SU-DHL-6 (cell line): ENCODE data around the gene HOXB5.

Source experiments
- H2AFZ ChIP-seq: fragments of 200-600 bp; sonication (generic); 2 replicates; pipeline ENCODE4 v1.6.1; 2014; ENCODE audit warnings: low read depth, mild to moderate bottlenecking, moderate library complexity, mixed read lengths, antibody characterized with exemption, low read length; ENCODE audit not compliant: severe bottlenecking
- H3F3A ChIP-seq: fragments of 200-600 bp; shearing (Covaris generic); 2 replicates; pipeline ENCODE4 v1.6.0; 2016; ENCODE audit warnings: antibody characterized with exemption, mild to moderate bottlenecking; ENCODE audit not compliant: insufficient read depth
- H3K27ac ChIP-seq: fragments of 200-600 bp; sonication (generic); 2 replicates; pipeline ENCODE4 v1.5.1; 2016; ENCODE audit warnings: low read depth, mild to moderate bottlenecking, low read length, moderate library complexity, mixed read lengths
- H3K27me3 ChIP-seq: fragments of 200-600 bp; sonication (generic), shearing (Covaris generic); 2 replicates; pipeline ENCODE4 v1.6.0; 2014; ENCODE audit warnings: mild to moderate bottlenecking, low read length
- H3K36me3 ChIP-seq: fragments of 200-600 bp; sonication (generic); 2 replicates; pipeline ENCODE4 v1.6.1; 2014; ENCODE audit warnings: mild to moderate bottlenecking, low read length, mixed read lengths
- H3K4me2 ChIP-seq: fragments of 300-600, 200-600 bp; shearing (Covaris generic), sonication (generic); 2 replicates; pipeline ENCODE4 v1.6.0; 2014; ENCODE audit warnings: low read length, low read depth, mild to moderate bottlenecking; ENCODE audit not compliant: poor library complexity, severe bottlenecking
- H3K4me3 ChIP-seq: fragments of 200-600 bp; sonication (generic); 2 replicates; pipeline ENCODE4 v1.5.1; 2014; ENCODE audit warnings: antibody characterized with exemption, low read length, mild to moderate bottlenecking, mixed read lengths; ENCODE audit not compliant: insufficient read depth, poor library complexity, severe bottlenecking
- H3K79me2 ChIP-seq: fragments of 200-600 bp; sonication (generic); 2 replicates; pipeline ENCODE4 v1.6.1; 2014; ENCODE audit warnings: mild to moderate bottlenecking, low read length, moderate library complexity; ENCODE audit not compliant: insufficient read depth
- H3K9ac ChIP-seq: fragments of 200-600 bp; sonication (generic); 2 replicates; pipeline ENCODE4 v1.7.0; 2014; ENCODE audit warnings: mild to moderate bottlenecking, low read length
- H3K9me2 ChIP-seq: fragments of 200-600 bp; sonication (generic); replicated peaks from 2 replicates; pipeline ENCODE4 v1.6.1; 2014; ENCODE audit warnings: low read length; ENCODE audit not compliant: insufficient read depth
- H3K9me3 ChIP-seq: fragments of 200-600 bp; sonication (generic); 2 replicates; pipeline ENCODE4 v1.6.1; 2014; ENCODE audit warnings: low read length, mixed read lengths; ENCODE audit not compliant: insufficient read depth
- H4K20me1 ChIP-seq: fragments of 200-600 bp; sonication (generic); 2 replicates; pipeline ENCODE4 v1.6.1; 2014; ENCODE audit warnings: low read depth, mild to moderate bottlenecking, antibody characterized with exemption, low read length, moderate library complexity, mixed read lengths
- CTCF ChIP-seq: fragments of 200-600 bp; sonication (generic); IDR thresholded peaks from one replicate; pipeline ENCODE4 v1.5.1; 2017; ENCODE audit warnings: antibody characterized with exemption, mild to moderate bottlenecking, low read length, moderate library complexity; ENCODE audit not compliant: insufficient read depth, poor library complexity, severe bottlenecking
- EZH2phosphoT487 ChIP-seq: fragments of 200-600 bp; sonication (generic), shearing (Covaris generic); conservative IDR thresholded peaks from 2 replicates; pipeline ENCODE4 v1.6.1; 2018; ENCODE audit warnings: mild to moderate bottlenecking, antibody characterized with exemption, low read length, moderate library complexity, mixed read lengths

The HOXB5 gene

GRCh38 chr17:48589831-48590606 is 3.6 kb downstream of the HOXB5 start, which contains the start of gene HOXB3:
TSS of gene HOXB3 (minus strand) at chr17:48590241. CDS start at chr17:48552474, 37,767 bp downstream.
- Histone ChIP-seq H3K9me2 (no peaks in the 10 kb centered on the region), H3K9ac (no peak within 1 kb of the TSS), H3K4me3 (no peak within 1 kb of the TSS), H3K36me3 (no peaks in the 10 kb centered on the region), H3K79me2 (no peaks in the 10 kb centered on the region), H3K27me3 (no peaks in the 10 kb centered on the region), H4K20me1 (no peaks in the 10 kb centered on the region), H3F3A (no peaks in the 10 kb centered on the region), H3K27ac (no peak within 1 kb of the TSS), H2AFZ (no peak within 1 kb of the TSS), H3K9me3 (no peaks in the 10 kb centered on the region), H3K4me2 (no peak within 1 kb of the TSS)
- TF ChIP-seq CTCF (no peak), EZH2phosphoT487 (no peak)

GRCh38 chr17:48589060-48589830 is 4.3 kb downstream of the HOXB5 start:
- no peak overlapping the region for H2AFZ ChIP-seq
- H4K20me1 ChIP-seq, result no peaks in the 10 kb centered on the region
- no peak overlapping the region for H3K27ac ChIP-seq
- no peaks in the 10 kb centered on the region for H3K27me3 ChIP-seq
- H3K9me2 ChIP-seq, result no peaks in the 10 kb centered on the region
- H3K4me2 ChIP-seq, result no peak overlapping the region
- no peaks in the 10 kb centered on the region for H3F3A ChIP-seq
- no peak overlapping the region for H3K4me3 ChIP-seq
- no peak overlapping the region for H3K9ac ChIP-seq
- TF ChIP-seq CTCF (no peak), EZH2phosphoT487 (no peak)
- H3K9me3 ChIP-seq, result no peaks in the 10 kb centered on the region
- H3K79me2 ChIP-seq, result no peaks in the 10 kb centered on the region
- no peaks in the 10 kb centered on the region for H3K36me3 ChIP-seq

- Histone ChIP-seq H3K4me2 (no peak overlapping the region), H4K20me1 (no peaks in the 10 kb centered on the region), H3K79me2 (no peaks in the 10 kb centered on the region), H3K9me3 (no peaks in the 10 kb centered on the region), H3K27ac (no peak overlapping the region), H3F3A (no peaks in the 10 kb centered on the region), H3K4me3 (no peak overlapping the region), H3K36me3 (no peaks in the 10 kb centered on the region), H3K27me3 (no peaks in the 10 kb centered on the region), H2AFZ (no peak overlapping the region), H3K9ac (no peak overlapping the region), H3K9me2 (no peaks in the 10 kb centered on the region)
- TF ChIP-seq EZH2phosphoT487 (no peak), CTCF (no peak)
Measured at GRCh38 chr17:48588528-48588927, 5.1 kb downstream of the HOXB5 start.
